ENCODE measurements around the gene ZNF827. TPM values are rescaled to one million over a fixed set of nuclear protein-coding genes. Genes with fewer than 3 reads are reported as not detected.

ZNF827 gene
- total RNA-seq, 6 donors from 2014 or later: 8.1 to 68.1 (median 18.3) TPM

GRCh38 chr4:145734031-145734430 is 204.6 kb downstream of the ZNF827 start:
- Histone ChIP-seq H3K4me3 (no peak overlapping the region), H3K4me1 (peaks cover 45 to 55% (median 52%) of the 10 kb centered on the region in 4 donors), H3K27me3 (no peaks in the 10 kb centered on the region), H3K9me3 (no peaks in the 10 kb centered on the region), H3K27ac (peak overlapping the region; percentile 72 to 99 (median 94)), H3K36me3 (no peaks in the 10 kb centered on the region)
- DNase-seq: no peak
- ATAC-seq (ENCODE audit: low FRiP score in 2 of 2): no peak
- TF ChIP-seq, protein P1, sequence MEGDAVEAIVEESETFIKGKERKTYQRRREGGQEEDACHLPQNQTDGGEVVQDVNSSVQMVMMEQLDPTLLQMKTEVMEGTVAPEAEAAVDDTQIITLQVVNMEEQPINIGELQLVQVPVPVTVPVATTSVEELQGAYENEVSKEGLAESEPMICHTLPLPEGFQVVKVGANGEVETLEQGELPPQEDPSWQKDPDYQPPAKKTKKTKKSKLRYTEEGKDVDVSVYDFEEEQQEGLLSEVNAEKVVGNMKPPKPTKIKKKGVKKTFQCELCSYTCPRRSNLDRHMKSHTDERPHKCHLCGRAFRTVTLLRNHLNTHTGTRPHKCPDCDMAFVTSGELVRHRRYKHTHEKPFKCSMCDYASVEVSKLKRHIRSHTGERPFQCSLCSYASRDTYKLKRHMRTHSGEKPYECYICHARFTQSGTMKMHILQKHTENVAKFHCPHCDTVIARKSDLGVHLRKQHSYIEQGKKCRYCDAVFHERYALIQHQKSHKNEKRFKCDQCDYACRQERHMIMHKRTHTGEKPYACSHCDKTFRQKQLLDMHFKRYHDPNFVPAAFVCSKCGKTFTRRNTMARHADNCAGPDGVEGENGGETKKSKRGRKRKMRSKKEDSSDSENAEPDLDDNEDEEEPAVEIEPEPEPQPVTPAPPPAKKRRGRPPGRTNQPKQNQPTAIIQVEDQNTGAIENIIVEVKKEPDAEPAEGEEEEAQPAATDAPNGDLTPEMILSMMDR (IDR thresholded peaks at IDR 0.05): no peak
- TF ChIP-seq POLR2A (IDR thresholded peaks at IDR 0.05) (no peak), POLR2AphosphoS5 (IDR thresholded peaks at IDR 0.05) (no peak), EP300 (IDR thresholded peaks at IDR 0.05) (no peak)
- 74 to 79% methylated on average over 7 of the region's 7 CpGs for WGBS, 2 donors

DNA sequence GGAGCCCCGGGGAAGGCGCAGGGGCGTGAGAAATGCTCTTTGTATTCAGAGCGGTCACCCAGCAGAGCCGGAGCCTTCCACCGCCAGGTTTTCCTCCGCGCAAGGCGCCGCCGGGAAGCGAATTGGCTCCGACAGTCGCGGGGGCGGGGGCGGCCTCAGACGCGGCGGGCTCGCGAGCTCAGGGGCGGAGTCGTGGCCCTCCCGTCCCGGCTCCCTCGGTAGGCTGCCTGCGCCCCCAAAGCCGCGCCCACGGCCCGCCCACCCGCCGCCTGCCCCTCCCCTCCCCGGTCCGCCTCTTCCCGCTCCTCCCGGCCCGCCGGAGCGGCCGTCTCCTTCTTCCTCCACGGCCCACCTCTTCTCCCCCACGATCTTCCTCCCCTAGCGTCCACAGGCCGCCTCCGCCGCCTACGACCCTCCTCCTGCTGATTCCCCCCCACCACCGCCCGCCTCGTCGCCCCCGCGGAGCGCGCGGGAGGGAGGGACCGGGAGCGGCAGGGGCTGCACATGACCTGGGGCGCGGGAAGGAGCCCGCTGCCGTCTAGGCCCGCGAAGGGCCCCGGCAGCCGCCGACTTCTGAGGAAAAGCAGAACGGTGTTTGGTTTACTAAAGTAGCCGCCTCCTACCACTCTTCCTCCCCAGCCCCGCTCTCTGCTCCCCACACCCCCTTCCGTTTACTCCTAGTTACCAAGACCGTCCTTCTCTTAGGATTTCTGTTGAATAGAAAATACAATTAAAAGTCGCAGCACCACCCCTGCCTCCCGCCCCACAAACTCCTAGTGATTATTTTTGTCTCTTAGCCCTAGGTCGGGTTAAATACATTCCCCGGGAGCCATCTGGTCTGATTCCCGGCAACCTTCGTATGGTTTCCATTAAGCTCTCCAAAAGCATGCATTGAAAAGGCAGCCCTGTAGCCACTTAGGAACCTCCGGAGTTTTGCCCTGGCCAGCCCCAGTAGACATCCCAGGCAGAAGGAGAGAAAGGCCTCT is 205.4 kb downstream of the ZNF827 start:
- peaks cover 45 to 55% (median 52%) of the 10 kb centered on the region in 4 donors for H3K4me1 ChIP-seq
- peak; percentile 96 to 98 for DNase-seq
- H3K27ac ChIP-seq: peak overlapping the region; percentile 93 to 99 (median 95)
- no peaks in the 10 kb centered on the region for H3K36me3 ChIP-seq
- TF ChIP-seq EP300 (IDR thresholded peaks at IDR 0.05): peak in 1 of 4 donors; percentile 42
- TF ChIP-seq POLR2AphosphoS5 (IDR thresholded peaks at IDR 0.05): peak; percentile 91 to 95
- TF ChIP-seq, protein P1 (IDR thresholded peaks at IDR 0.05): peak in 2 of 6 experiments; percentile 19 to 36
- TF ChIP-seq POLR2A (IDR thresholded peaks at IDR 0.05): peak in 2 of 4 donors; percentile 67 to 83
- no peaks in the 10 kb centered on the region for H3K27me3 ChIP-seq
- H3K4me3 ChIP-seq: peak overlapping the region; percentile 54 to 64 (median 60)
- WGBS, 2 donors: 2 to 5% methylated on average over 25 to 68 of the region's 81 CpGs
- H3K9me3 ChIP-seq: no peaks in the 10 kb centered on the region
- ATAC-seq (ENCODE audit: low FRiP score in 2 of 2): peak; percentile 90 to 97

- DNase-seq: no peak
- no peaks in the 10 kb centered on the region for H3K9me3 ChIP-seq
- H3K4me1 ChIP-seq: peaks cover 45 to 55% (median 52%) of the 10 kb centered on the region in 4 donors
- no peak for ATAC-seq (ENCODE audit: low FRiP score in 2 of 2)
- TF ChIP-seq, protein P1 (IDR thresholded peaks at IDR 0.05): no peak
- TF ChIP-seq POLR2AphosphoS5 (IDR thresholded peaks at IDR 0.05) (no peak), POLR2A (IDR thresholded peaks at IDR 0.05) (no peak), EP300 (IDR thresholded peaks at IDR 0.05) (no peak)
- H3K27me3 ChIP-seq: no peaks in the 10 kb centered on the region
- H3K27ac ChIP-seq: peak overlapping the region; percentile 93 to 99 (median 95)
- 39 to 48% methylated on average over 14 of the region's 14 CpGs for WGBS, 2 donors
- peak overlapping the region in 3 of 4 donors; percentile 58 to 64 (median 63) for H3K4me3 ChIP-seq
- H3K36me3 ChIP-seq: no peaks in the 10 kb centered on the region
Observed at GRCh38 chr4:145732001-145732815, 206.4 kb downstream of the ZNF827 start.

DNA sequence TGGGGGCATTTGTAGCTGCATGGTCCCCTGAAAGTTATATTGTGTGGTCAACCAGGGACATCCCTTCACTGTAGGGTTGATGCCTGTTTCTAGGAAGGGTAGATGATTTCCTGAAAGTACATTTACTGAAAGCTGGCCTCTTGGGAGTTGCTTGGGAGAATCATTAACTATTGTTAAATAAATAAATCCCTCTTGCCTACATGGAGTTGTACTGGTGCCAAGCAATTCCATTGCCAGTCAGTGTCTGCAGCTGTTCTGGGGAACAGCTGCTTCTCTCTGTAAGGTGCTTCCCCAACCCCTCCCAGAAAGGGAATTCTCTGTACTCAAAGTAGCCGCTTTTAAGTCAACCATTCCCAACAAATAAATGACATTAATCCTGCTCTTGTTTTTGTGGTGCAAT is 207.6 kb downstream of the ZNF827 start:
- Histone ChIP-seq H3K4me3 (no peak overlapping the region), H3K36me3 (no peaks in the 10 kb centered on the region), H3K9me3 (no peaks in the 10 kb centered on the region), H3K27me3 (no peaks in the 10 kb centered on the region), H3K4me1 (peaks cover 36 to 47% (median 44%) of the 10 kb centered on the region in 4 donors), H3K27ac (no peak overlapping the region)
- ATAC-seq (ENCODE audit: low FRiP score in 2 of 2) (no peak), DNase-seq (peak in 1 of 2 donors; percentile 57)
- 50 to 59% methylated on average over 1 of the region's 1 CpG for WGBS, 2 donors
- TF ChIP-seq POLR2AphosphoS5 (IDR thresholded peaks at IDR 0.05): no peak
- TF ChIP-seq EP300 (IDR thresholded peaks at IDR 0.05): peak in 1 of 4 donors; percentile 56

GRCh38 chr4:145730026-145730425 is 208.6 kb downstream of the ZNF827 start:
- H3K27me3 ChIP-seq: no peaks in the 10 kb centered on the region
- no peak for ATAC-seq (ENCODE audit: low FRiP score in 2 of 2)

More at GRCh38 chr4:145730026-145730425, 208.6 kb downstream of the ZNF827 start:
- 88% methylated on average over 5 of the region's 5 CpGs for WGBS, 2 donors
- Histone ChIP-seq H3K36me3 (no peaks in the 10 kb centered on the region), H3K4me1 (peaks cover 26 to 37% (median 35%) of the 10 kb centered on the region in 4 donors), H3K27ac (no peak overlapping the region), H3K4me3 (no peak overlapping the region), H3K9me3 (no peaks in the 10 kb centered on the region)
- no peak for DNase-seq
- TF ChIP-seq POLR2A (IDR thresholded peaks at IDR 0.05): no peak
- no peak for TF ChIP-seq EP300 (IDR thresholded peaks at IDR 0.05)
- TF ChIP-seq POLR2AphosphoS5 (IDR thresholded peaks at IDR 0.05): no peak
- TF ChIP-seq, protein P1 (IDR thresholded peaks at IDR 0.05): no peak
